A549 (cell line): ENCODE results near the gene TAS1R3.

Experiments used
- CTCF ChIP-seq: fragments of >200 bp; sonication (Bioruptor Twin); formaldehyde crosslinking; IDR thresholded peaks from 3 replicates; pipeline ENCODE4 v1.5.1; 2016
- NPAS2 ChIP-seq: fragments of 250-450 bp; sonication (Bioruptor Pico); IDR thresholded peaks from 2 replicates; pipeline ENCODE4 v1.8.0; 2022; ENCODE audit warnings: mild to moderate bottlenecking, moderate library complexity, borderline replicate concordance

DNA sequence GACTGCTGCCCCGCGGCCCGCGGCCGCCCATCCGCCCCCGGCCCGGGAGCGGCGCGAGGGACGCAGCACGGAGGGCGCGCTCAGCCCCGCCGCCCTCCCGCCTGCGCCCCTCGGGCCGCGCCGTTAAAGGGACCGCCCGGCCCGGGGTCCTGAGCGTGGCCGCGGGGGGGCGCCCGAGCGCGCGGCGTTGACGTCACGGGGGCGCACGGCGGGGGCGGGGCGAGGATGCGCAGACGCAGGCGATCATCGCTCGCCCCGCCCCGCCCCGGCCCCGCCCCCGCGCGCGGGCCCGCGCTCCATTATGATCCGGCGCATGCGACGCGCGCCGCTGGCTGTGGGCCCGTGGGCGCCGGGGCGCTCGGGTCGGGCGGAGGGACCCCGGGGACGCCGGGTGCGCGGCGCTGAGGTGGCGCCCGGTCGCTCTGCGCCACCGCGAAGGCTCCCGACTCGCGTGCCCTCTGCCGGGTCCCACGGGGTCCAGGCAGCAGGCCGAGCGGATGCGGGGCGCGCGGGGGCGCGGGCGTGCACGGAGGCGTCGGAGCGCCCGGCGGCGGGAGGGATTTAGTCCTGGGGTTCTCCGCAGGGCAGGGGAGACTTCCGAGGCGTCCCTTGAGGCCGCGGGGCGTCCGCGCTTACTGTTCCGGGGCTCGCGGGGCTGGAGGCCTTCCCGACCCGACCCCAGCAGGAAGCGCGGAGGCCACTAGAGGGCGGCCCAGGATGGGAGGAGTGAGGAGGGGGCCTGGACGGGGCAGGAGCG is 18.4 kb downstream of the TAS1R3 start, which contains the start of gene DVL1:
- TF ChIP-seq NPAS2 (CRISPR knock-in tag) (no peak), CTCF (peak; percentile 37)
